Activated CD8-positive, alpha-beta memory T cell treated with anti-CD3 and anti-CD28 coated beads, Interleukin-2, amount 50 U/mL, for 48 hours (primary cell): Measurements from ENCODE around the gene ATP5ME.
"Not testable (repeated sequence)": the region's sequence is repeated elsewhere in the genome, so short reads cannot be mapped to it uniquely, and the experiment has no call there.

Experiments
- DNase-seq: peaks from one replicate; pipeline ENCODE4 v3.0.0-alpha.2; 2020

ATP5ME gene, protein sequence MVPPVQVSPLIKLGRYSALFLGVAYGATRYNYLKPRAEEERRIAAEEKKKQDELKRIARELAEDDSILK

DNA sequence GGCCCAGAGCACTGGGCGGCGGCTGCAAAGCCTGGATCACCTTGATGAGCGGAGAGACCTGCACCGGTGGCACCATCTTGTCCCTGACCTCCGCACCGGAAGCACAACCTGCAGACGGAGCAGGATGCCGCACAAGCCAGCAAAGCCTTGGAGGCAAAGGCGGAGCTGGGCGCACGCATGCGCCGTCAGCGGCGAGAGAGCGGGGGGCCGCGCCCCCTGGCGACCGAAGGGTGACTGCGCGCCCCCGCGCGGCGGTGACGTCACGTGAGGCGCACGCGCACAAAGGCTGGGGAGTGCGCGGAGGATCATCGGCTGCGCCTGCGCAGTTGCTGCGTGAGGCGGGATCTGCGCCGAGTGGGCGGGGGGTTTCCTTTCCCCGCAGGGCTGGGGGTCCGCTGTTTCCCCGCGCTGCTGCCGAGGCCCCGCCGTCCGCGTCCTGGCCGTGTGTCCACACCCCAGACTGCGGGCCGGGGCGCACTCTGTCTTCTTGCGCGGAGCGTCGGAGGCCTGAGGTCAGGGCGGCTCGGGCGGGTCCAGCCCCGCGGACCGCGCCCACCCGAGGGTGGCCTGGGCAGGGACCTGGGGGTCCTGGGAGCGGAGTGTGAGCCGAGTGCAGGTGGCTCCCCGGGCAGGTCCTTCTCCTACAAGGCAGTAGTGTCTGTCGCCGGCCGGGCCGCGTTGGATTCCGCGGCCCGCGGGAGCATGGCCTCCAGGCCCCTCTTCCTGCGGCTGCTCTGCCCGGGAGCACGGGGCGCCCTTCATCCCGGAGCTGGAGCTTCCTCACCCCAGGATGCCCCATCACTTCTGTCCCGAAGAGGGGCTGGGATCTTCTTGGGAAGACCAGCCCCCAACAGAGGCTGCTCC, at the start of gene ATP5ME, which contains the start of gene MYL5:
Gene ATP5ME, minus strand, starts transcription at position 105 of the 864 bp plus-strand sequence. Its CDS starts 29 bp downstream, at position 76.
Gene MYL5, plus strand, starts transcription at position 371 of the 864 bp plus-strand sequence. CDS start 3,485 bp downstream, outside the sequence.
- DNase-seq, result peak; percentile 100

DNA sequence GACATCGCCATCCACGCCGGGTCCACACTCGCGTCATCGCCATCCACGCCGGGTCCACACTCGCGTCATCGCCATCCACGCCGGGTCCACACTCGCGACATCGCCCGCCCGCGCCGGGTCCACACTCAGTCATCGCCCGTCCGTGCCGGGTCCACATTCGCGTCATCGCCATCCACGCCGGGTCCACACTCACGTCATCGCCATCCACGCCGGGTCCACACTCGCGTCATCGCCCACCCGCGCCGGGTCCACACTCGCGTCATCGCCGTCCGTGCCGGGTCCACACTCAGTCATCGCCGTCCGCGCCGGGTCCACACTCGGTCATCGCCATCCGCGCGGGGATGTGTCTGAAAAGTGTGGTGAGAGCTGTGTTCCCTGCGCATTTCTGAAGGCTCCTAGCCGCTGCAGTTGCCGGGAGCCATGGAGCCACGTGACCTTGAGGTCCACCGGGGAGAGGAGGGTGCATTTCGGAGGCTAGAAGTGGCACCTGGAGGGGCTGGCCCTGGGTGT, 48.8 kb upstream of the ATP5ME start:
- DNase-seq, result no peak

- DNase-seq, result no peak
These were observed 48.2 kb upstream of the ATP5ME start for GRCh38 chr4:722169-722725.

- no peak for DNase-seq
These were observed 47.4 kb upstream of the ATP5ME start for GRCh38 chr4:721261-722168.

- DNase-seq, result no peak
These were observed 46.2 kb upstream of the ATP5ME start for GRCh38 chr4:720111-720860.

DNA sequence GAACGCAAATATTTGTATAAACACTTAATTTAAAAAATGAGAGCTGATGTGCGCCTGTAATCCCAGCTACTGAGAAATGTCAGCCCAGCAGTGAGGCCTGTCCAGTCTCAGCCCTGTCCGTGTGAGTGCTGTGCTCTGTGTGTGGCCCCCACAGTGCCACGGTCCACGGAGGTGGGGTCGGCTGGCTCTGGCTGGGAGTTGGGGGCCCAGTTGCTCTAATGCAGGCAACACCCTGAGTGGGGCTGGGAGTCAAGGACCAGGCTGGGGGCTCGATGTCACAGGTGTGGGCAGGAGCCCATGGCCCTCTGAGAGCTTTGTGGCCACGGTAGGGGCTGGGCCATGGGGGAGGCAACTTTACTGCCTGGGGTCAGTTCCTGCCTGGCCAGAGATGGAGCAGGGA, 44.4 kb upstream of the ATP5ME start:
- no peak for DNase-seq

GRCh38 chr4:717601-718320, 43.7 kb upstream of the ATP5ME start:
- DNase-seq, result no peak

DNA sequence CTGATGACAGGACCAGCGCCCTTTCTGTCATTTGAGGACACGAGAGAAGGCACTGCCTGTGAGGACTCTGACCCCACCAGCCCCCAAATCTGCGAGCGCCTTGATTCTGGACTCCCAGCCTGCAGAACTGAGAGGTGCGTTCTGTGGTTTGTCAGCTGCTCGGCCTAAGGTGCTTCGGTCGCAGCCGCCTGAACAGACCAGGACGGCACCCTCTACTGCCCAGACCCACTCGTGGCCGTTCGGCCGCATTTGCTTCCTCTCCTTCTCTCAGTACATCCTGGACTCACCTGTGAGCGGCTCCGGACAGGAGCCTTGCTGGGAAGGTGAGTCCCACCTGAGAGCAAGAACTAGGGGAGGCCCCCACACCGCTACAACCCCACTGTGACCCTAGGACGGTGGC, 40.0 kb upstream of the ATP5ME start:
- DNase-seq, result no peak

DNA sequence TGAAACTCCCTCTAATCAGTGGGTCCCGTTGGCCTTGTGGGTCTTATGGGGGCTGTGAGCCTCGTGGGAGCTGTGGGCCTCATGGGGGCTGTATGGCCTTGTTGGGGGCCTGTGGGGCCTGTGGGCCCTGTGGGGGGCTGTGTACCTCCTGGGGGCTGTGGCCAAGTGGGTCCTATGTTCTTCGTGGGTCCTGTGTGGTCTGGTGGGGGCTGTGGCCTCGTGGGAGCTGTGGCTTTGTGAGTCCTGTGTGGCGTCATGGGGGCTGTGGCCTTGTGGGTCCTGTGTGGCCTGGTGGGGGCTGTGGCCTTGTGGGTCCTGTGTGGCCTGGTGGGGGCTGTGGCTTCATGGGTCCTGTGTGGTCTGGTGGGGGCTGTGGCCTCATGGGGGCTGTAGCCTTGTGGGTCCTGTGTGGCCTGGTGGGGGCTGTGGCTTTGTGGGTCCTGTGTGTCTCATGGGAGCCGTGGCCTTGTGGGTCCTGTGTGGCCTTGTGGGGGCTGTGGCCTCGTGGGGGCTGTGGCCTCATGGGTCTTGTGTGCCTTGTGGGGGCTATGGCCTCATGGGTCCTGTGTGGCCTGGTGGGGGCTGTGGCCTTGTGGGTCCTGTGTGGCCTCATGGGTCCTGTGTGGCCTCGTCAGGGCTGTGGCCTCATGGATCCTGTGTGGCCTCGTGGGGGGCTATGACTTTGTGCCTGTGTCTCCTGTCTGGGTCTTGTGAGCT, 39.0 kb upstream of the ATP5ME start:
- DNase-seq, result no peak

GRCh38 chr4:712093-712492, 38.0 kb upstream of the ATP5ME start:
- no peak for DNase-seq

- DNase-seq, result no peak
These were observed 36.8 kb upstream of the ATP5ME start for GRCh38 chr4:710916-711315.

- no peak for DNase-seq
These were observed 36.0 kb upstream of the ATP5ME start for GRCh38 chr4:710116-710515.

DNA sequence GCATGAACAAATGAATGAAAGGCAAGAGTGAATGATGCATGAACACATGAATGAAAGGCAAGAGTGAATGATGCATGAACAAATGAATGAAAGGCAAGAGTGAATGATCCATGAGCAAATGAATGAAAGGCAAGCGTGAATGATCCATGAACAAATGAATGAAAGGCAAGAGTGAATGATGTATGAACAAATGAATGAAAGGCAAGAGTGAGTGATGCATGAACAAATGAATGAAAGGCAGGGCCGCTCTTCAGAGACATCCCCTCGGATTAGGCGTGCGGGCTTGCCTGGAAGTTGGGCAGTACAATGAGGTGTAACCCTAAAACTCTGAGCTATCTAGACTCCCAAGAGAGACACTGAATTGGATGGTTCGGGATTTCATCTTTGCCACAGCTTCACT, 35.3 kb upstream of the ATP5ME start:
- no peak for DNase-seq

- DNase-seq, result no peak
These were observed 34.5 kb upstream of the ATP5ME start for GRCh38 chr4:708631-708933.

DNA sequence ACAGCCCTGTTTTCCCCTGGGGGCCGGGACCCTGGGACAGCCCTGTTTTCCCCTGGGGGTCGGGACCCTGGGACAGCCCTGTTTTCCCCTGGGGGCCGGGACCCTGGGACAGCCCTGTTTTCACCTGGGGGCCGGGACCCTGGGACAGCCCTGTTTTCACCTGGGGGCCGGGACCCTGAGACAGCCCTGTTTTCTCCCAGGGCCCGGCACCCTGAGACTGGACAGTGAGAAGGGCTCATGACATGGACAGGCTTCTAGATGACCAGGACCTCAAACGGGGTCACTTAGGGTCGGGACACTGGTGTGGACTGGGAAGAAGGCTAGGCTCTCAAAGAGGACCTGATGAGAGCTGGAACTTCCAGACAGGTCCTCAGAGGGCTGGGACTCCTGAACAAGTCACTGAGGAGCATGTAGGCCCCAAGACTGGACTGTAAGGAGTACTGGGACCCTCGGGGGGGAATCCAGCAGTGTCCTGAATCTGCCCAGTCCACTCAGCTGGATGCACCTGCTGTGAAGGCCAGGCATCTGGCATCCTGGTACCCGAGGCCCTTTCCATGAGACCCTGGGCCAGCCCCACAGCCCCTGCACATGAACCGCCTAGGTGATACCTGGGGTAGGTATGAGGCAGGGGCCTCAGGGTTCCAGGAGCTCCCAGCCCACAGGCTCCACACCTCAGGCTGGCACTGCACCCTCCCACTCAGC, 34.0 kb upstream of the ATP5ME start:
- no peak for DNase-seq

DNA sequence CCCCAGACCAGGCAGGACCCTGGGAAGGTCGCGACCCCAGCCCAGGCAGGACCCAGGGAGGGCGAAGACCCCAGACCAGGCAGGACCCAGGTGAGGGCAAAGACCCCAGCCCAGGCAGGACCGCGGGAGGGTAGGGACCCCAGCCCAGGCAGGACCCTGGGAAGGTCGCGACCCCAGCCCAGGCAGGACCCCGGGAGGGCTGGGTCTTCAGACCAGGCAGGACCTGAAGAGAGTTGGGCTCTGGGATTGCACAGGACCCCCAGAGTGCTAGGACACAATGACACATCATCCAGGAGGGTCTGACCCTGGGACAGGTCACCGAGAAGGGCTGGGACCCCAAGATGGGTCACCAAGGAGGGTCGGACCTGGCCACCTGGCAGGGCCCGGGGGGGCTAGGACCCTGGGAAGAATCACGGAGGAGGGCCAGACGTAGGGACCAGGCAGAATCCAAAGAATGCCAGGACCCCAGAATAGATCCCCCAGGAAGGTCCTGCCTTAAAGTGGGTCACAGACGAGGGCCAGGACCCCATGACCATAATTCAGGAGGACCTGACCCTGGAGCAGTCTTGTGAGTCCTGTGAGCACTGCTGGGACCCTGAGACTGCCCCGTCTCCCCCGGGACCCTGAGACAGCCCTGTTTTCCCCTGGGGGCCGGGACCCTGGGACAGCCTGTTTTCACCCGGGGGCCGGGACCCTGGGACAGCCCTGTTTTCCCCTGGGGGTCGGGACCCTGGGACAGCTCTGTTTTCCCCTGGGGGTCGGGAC, 32.9 kb upstream of the ATP5ME start:
- DNase-seq, result no peak

- not testable (repeated sequence) for DNase-seq
These were observed 32.1 kb upstream of the ATP5ME start for GRCh38 chr4:706083-706633.

DNA sequence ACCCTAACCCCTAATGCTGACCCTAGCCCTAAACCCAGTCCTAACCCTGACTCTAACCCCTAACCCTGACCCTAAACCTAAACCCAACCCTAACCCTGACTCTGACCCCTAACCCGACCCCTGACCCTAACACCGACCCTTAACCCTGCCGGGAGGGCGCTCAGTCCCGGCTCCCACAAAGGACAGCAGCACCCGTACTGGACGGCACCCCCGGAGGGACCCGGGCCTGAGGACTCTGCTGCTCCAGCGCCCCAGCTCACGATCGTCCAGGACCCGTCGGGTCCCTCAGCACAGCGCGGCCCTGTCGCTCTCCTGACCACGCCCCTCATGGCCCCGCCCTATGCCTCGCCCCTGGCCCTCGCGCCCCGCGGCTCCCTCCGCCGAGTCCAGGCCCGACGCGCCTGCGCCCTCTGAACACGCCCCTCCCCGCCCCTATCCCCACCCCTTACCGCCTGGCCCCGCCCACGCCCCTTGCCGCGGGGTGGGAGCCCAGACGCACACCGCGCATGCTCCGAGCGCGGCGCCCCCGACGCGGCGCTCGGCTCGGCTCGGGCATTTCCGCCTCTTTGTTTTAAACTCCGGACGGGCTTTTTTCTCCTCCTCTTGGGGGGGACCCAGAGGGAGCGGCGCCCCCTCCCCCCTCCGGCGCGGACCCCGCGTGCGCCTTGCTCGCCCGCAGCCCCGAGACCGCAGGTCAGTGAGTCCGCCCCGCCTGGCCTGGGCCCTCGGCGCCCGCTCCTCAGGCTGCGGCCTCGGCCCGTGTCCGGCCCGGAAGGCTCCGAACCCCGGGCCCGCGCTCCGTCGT, 31.4 kb upstream of the ATP5ME start, which contains the start of gene PCGF3:
Gene PCGF3, plus strand, starts transcription at position 555 of the 805 bp plus-strand sequence. CDS start 27,849 bp downstream, outside the sequence.
- peak; percentile 99 for DNase-seq
